UCSD-AML1 (cell line): ENCODE measurements around the gene MITF.

Experiments
- DNase-seq: peaks from one replicate; lab custom pipeline; 2025; ENCODE audit not compliant: unreplicated experiment; lab: John Stamatoyannopoulos, UW

Gene MITF

GRCh38 chr3:69739204-69740102, at the start of gene MITF:
Gene MITF, plus strand, starts transcription at chr3:69739464. Its CDS starts 134 bp downstream, at chr3:69739598.
- DNase-seq: peak; percentile 78

GRCh38 chr3:69691860-69692259, 47.4 kb upstream of the MITF start:
- no peak for DNase-seq

GRCh38 chr3:69692761-69693160, 46.5 kb upstream of the MITF start:
- no peak for DNase-seq

GRCh38 chr3:69695443-69695842, 43.8 kb upstream of the MITF start:
- DNase-seq: no peak

GRCh38 chr3:69695933-69696332, 43.3 kb upstream of the MITF start:
- no peak for DNase-seq

- no peak for DNase-seq
Observed at GRCh38 chr3:69696367-69696766, 42.9 kb upstream of the MITF start.

GRCh38 chr3:69697381-69697780, 41.9 kb upstream of the MITF start:
- no peak for DNase-seq

GRCh38 chr3:69698728-69699127, 40.5 kb upstream of the MITF start:
- DNase-seq: no peak

GRCh38 chr3:69699183-69699582, 40.1 kb upstream of the MITF start:
- DNase-seq: no peak

GRCh38 chr3:69700949-69701348, 38.3 kb upstream of the MITF start:
- no peak for DNase-seq

- DNase-seq: no peak
Observed at GRCh38 chr3:69710153-69710977, 28.9 kb upstream of the MITF start.

- DNase-seq: no peak
Observed at GRCh38 chr3:69712269-69712668, 27.0 kb upstream of the MITF start.

GRCh38 chr3:69712933-69713332, 26.3 kb upstream of the MITF start:
- DNase-seq: no peak

GRCh38 chr3:69715204-69715603, 24.1 kb upstream of the MITF start:
- no peak for DNase-seq

- no peak for DNase-seq
Observed at GRCh38 chr3:69716119-69716518, 23.1 kb upstream of the MITF start.

GRCh38 chr3:69718866-69719586, 20.2 kb upstream of the MITF start:
- no peak for DNase-seq

- no peak for DNase-seq
Observed at GRCh38 chr3:69719587-69720122, 19.6 kb upstream of the MITF start.

GRCh38 chr3:69720824-69721223, 18.4 kb upstream of the MITF start:
- DNase-seq: no peak

GRCh38 chr3:69723389-69723788, 15.9 kb upstream of the MITF start:
- no peak for DNase-seq

- DNase-seq: no peak
Observed at GRCh38 chr3:69724722-69725435, 14.4 kb upstream of the MITF start.
